Cardiac muscle cell (in vitro differentiated cells and primary cell): ENCODE measurements around the gene TMEM108. TPM values are rescaled to one million over a fixed set of nuclear protein-coding genes. Genes with fewer than 3 reads are reported as not detected.

Experiments used
- DNase-seq, 2 donors: peaks; one replicate each; pipeline versions ENCODE4 v3.0.0 to v3.0.0-alpha.2; 2010 to 2017; ENCODE audit warnings: low read depth in 1 of 2, low spot score in 1 of 2
- H3K27ac ChIP-seq: fragments of 200-600 bp; sonication (generic); 2 replicates; pipeline ENCODE4 v1.5.1; 2016
- H3K27me3 ChIP-seq: fragments of 200-600 bp; sonication (generic); 2 replicates; pipeline ENCODE4 v1.6.0; 2016; ENCODE audit warnings: control low read depth
- H3K36me3 ChIP-seq: fragments of 200-600 bp; sonication (generic); 2 replicates; pipeline ENCODE4 v1.5.1; 2016; ENCODE audit warnings: control low read depth
- H3K4me1 ChIP-seq: fragments of 200-600 bp; sonication (generic); 2 replicates; pipeline ENCODE4 v1.8.1; 2017; ENCODE audit warnings: low read depth, mild to moderate bottlenecking, mixed run types
- H3K4me3 ChIP-seq: fragments of 200-600 bp; sonication (generic); 2 replicates; pipeline ENCODE4 v1.5.1; 2016; ENCODE audit warnings: mild to moderate bottlenecking
- H3K9me3 ChIP-seq: fragments of 200-600 bp; sonication (generic); 2 replicates; pipeline ENCODE4 v1.5.1; 2017; ENCODE audit warnings: low read depth, mild to moderate bottlenecking, control low read depth
- polyA plus RNA-seq: library from polyadenylated mRNA; unstranded; fragments of >200 nt; fragmentation: Nextera tagmentation; extraction: Ambion mirVana; gene quantifications from 2 replicates; pipeline ENCODE4 v1.2.1, GENCODE V29; 2016
- total RNA-seq: library from RNA; depleted of rRNA; stranded (reverse); fragments of >200 nt; gene quantifications from 2 replicates; pipeline ENCODE4 v1.2.3, GENCODE V29; 2016
- TF ChIP-seq, protein P1 (sequence below): IDR thresholded peaks from 2 replicates; pipeline ENCODE4 v1.5.1; 2012; ENCODE audit warnings: low read depth, mild to moderate bottlenecking, low read length

Gene TMEM108
- total and polyA plus RNA-seq, 2 experiments from 2014 or later = 1.0 to 1.6 TPM

DNA sequence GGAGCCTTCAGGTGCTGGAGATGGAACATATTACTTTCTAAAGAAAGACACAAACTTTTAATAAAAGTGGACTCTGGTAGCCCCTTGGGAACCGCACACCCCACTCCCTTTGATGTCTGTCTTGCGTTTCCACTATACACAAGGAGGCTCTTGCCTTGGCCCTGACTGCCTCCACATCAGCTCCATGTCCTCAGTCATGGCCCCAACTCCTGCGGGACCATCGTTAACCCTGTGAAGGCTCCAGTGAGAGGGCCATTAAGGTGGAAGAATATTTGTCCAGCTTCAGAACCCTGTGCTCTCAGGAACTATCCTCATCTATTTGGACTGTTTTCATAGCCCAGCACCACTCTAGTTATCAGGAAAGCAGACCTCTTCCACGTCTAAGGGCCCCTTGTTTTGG lies 345.6 kb downstream of the TMEM108 start:
- Histone ChIP-seq H3K4me1 (no peaks in the 10 kb centered on the region), H3K27ac (no peak overlapping the region), H3K4me3 (no peak overlapping the region), H3K9me3 (no peaks in the 10 kb centered on the region), H3K36me3 (no peaks in the 10 kb centered on the region), H3K27me3 (no peaks in the 10 kb centered on the region)
- no peak for DNase-seq
- TF ChIP-seq, protein P1, sequence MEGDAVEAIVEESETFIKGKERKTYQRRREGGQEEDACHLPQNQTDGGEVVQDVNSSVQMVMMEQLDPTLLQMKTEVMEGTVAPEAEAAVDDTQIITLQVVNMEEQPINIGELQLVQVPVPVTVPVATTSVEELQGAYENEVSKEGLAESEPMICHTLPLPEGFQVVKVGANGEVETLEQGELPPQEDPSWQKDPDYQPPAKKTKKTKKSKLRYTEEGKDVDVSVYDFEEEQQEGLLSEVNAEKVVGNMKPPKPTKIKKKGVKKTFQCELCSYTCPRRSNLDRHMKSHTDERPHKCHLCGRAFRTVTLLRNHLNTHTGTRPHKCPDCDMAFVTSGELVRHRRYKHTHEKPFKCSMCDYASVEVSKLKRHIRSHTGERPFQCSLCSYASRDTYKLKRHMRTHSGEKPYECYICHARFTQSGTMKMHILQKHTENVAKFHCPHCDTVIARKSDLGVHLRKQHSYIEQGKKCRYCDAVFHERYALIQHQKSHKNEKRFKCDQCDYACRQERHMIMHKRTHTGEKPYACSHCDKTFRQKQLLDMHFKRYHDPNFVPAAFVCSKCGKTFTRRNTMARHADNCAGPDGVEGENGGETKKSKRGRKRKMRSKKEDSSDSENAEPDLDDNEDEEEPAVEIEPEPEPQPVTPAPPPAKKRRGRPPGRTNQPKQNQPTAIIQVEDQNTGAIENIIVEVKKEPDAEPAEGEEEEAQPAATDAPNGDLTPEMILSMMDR = no peak

DNA sequence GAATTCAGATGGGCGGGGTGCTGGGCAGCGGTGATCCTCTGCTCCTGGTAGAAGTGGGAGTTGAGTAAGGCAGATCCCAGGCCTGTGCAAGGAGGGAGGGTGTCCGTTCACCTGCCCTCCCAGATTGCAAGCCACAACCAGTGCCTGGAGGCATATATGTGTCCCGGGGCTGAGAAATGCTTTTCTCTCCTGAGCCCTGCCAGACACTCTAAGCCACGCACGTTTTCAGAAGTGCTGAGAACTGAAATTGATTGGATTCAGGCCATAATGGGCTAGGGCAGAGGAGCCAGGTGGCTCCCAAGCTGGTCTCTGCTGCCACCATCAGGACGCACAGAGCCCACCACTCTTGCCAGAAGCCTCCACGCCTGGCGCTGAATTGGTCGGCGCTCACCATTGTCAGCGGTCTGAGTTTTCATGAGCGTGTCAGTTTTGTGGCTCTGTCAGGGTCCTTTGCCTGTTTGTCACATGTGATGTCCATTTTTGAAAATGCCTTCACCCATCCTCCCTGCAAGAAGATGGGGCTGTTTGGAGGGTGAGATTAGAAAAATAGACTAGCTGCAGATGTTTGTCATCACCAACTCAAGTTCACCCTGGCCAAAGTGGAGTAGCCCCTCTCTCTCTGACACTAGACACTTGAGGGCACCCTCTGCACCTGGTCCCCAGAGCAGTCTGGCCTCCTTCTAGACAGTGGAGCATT lies 346.3 kb downstream of the TMEM108 start:
- DNase-seq = peak; percentile 77 to 81

DNA sequence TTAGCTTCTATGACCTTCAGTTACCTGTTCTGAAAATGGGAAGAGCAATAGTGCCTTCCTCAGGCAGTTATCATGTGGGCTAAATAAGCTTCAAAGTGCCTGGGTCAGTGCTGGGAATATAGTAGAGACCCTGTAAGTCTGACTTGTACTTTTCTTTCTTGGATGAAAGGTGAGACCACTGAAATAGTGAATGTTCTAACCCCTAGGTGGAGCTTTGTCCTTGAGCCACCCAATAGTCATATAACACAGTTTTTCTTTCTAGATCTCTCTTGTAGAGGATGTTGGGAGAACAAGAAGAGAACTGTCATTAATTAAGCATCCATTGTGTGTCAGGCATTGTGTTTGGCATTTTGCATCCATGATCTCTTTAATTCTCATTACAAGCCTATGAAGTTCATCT lies 348.7 kb downstream of the TMEM108 start:
- TF ChIP-seq, protein P1 = no peak
- Histone ChIP-seq H3K27ac (no peak overlapping the region), H3K9me3 (no peaks in the 10 kb centered on the region), H3K27me3 (no peaks in the 10 kb centered on the region), H3K36me3 (no peaks in the 10 kb centered on the region), H3K4me1 (no peaks in the 10 kb centered on the region), H3K4me3 (no peak overlapping the region)
- no peak for DNase-seq

More for the DNA sequence above, 346.3 kb downstream of the TMEM108 start:
- no peak overlapping the region for H3K4me3 ChIP-seq
- H3K27ac ChIP-seq = no peak overlapping the region
- no peaks in the 10 kb centered on the region for H3K4me1 ChIP-seq
- H3K9me3 ChIP-seq = no peaks in the 10 kb centered on the region
- no peaks in the 10 kb centered on the region for H3K36me3 ChIP-seq
- TF ChIP-seq, protein P1 = peak; percentile 82
- no peaks in the 10 kb centered on the region for H3K27me3 ChIP-seq

DNA sequence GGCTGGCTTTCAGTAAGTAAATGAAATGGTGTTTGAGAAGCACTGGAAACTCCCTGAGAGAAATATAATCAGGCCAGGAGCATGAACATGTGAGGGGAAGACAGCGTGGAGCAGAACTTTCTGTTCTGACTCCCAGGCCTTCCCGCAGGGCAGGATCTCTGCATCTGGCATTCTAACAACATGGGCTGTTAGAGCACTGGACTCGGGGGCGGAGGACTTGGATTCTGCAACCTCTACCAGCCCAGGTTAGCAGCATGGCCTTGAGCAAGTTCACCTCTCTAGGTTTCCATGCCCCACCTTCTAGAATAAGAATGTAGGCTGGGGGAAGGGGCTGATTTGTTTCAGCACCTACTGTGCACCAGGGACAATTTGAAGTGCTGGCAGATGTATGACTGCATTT lies 349.1 kb downstream of the TMEM108 start:
- TF ChIP-seq, protein P1 = no peak
- H3K4me1 ChIP-seq = no peaks in the 10 kb centered on the region
- no peak overlapping the region for H3K4me3 ChIP-seq
- no peaks in the 10 kb centered on the region for H3K36me3 ChIP-seq
- no peak overlapping the region for H3K27ac ChIP-seq
- H3K27me3 ChIP-seq = no peaks in the 10 kb centered on the region
- H3K9me3 ChIP-seq = no peaks in the 10 kb centered on the region
- no peak for DNase-seq

DNA sequence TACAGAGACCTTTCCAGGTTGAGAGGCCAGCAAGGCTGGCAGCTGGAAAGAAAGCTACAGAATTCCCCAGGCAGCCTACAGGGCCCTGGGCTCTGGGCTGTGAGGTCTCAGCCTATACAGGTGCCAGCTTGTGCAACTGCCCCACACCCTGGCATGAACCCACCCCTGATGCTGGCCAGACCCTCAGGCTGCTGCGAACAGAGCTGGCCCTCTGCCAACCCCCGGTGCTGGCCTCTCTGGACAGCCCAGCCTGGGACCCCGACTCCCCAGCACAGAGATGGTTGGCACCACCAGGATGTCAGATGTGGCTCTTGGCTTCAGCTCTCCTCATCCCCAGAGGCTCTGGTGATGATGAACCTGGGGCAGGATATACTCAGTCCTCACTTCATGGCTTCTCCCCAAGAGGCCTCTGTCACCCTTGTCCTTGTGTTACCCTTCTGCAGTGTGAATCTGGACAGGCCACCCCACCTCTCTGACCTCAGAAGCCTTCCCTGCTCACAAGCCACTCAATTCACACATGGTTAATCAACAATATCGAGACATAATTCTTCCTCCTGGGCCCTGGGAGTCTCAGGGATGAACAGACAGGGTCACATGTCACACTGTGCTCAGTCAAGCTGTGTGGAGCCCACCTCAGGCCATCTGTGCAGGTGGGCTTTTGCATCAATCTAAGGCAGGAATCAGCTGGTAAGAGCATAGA lies 350.7 kb downstream of the TMEM108 start:
- no peaks in the 10 kb centered on the region for H3K9me3 ChIP-seq
- H3K4me1 ChIP-seq = no peaks in the 10 kb centered on the region
- H3K27ac ChIP-seq = no peak overlapping the region
- no peak for DNase-seq
- no peaks in the 10 kb centered on the region for H3K36me3 ChIP-seq
- no peak overlapping the region for H3K4me3 ChIP-seq
- TF ChIP-seq, protein P1 = no peak
- H3K27me3 ChIP-seq = no peaks in the 10 kb centered on the region
